ENCODE results near the gene ITGAV.
A peak's percentile ranks its signal among the peaks of the same experiment; 100 is the strongest.

The ITGAV gene

GRCh38 chr2:186575302-186575701 lies 14.6 kb upstream of the ITGAV start:
- peak; percentile 90 to 98 (median 97) for DNase-seq

- DNase-seq, result no peak
Observed at GRCh38 chr2:186575856-186576255, 14.0 kb upstream of the ITGAV start.

- DNase-seq, result peak; percentile 33 to 61 (median 47)
Observed at GRCh38 chr2:186576614-186577013, 13.2 kb upstream of the ITGAV start.

- DNase-seq, result no peak
Observed at GRCh38 chr2:186582698-186583097, 7.2 kb upstream of the ITGAV start.

- no peak for DNase-seq
Observed at GRCh38 chr2:186584053-186584452, 5.8 kb upstream of the ITGAV start.

GRCh38 chr2:186588421-186588820 lies 1.4 kb upstream of the ITGAV start:
- DNase-seq, result no peak

GRCh38 chr2:186588940-186589611 lies 780 bp upstream of the ITGAV start:
- no peak for DNase-seq

GRCh38 chr2:186590350-186590758 lies 498 bp downstream of the ITGAV start:
- peak in 1 of 3 donors; percentile 47 for DNase-seq

GRCh38 chr2:186590759-186591505 lies 1.1 kb downstream of the ITGAV start:
- peak; percentile 36 to 82 (median 67) for DNase-seq

- DNase-seq, result no peak
Observed at GRCh38 chr2:186591506-186591890, 1.6 kb downstream of the ITGAV start.

- DNase-seq, result peak; percentile 3 to 56 (median 50)
Observed at GRCh38 chr2:186592137-186592875, 2.5 kb downstream of the ITGAV start.

- peak in 1 of 3 donors; percentile 12 for DNase-seq
Observed at GRCh38 chr2:186593523-186593922, 3.7 kb downstream of the ITGAV start.

GRCh38 chr2:186594001-186594722 lies 4.3 kb downstream of the ITGAV start:
- DNase-seq, result no peak

- DNase-seq, result no peak
Observed at GRCh38 chr2:186595219-186595618, 5.4 kb downstream of the ITGAV start.

- DNase-seq, result no peak
Observed at GRCh38 chr2:186599186-186599778, 9.4 kb downstream of the ITGAV start.

GRCh38 chr2:186603286-186603685 lies 13.4 kb downstream of the ITGAV start:
- peak in 2 of 3 donors; percentile 21 to 38 for DNase-seq

GRCh38 chr2:186605041-186605440 lies 15.2 kb downstream of the ITGAV start:
- DNase-seq, result no peak

GRCh38 chr2:186607660-186608324 lies 17.9 kb downstream of the ITGAV start:
- no peak for DNase-seq

GRCh38 chr2:186610785-186611184 lies 20.9 kb downstream of the ITGAV start:
- DNase-seq, result no peak

GRCh38 chr2:186611526-186611925 lies 21.7 kb downstream of the ITGAV start:
- no peak for DNase-seq

- no peak for DNase-seq
Observed at GRCh38 chr2:186612026-186612425, 22.2 kb downstream of the ITGAV start.

Data from suppressor macrophage treated with lipopolysaccharide for 1 hour (primary cell).